HEK293 (cell line): Measurements from ENCODE around the gene PDGFB.

ENCODE experiments used
- MEIS1 ChIP-seq: sonication (generic); formaldehyde crosslinking; IDR thresholded peaks from 2 replicates; pipeline ENCODE4 v1.8.1; 2022; ENCODE audit warnings: missing genetic modification reagents, mild to moderate bottlenecking, borderline replicate concordance
- OSR2 ChIP-seq: fragments of 450-650 bp; formaldehyde crosslinking; IDR thresholded peaks from 2 replicates; pipeline ENCODE4 v1.5.1; 2016; ENCODE audit warnings: missing biosample characterization, missing genetic modification characterization
- PRDM10 ChIP-seq: fragments of 450-650 bp; formaldehyde crosslinking; IDR thresholded peaks from 2 replicates; pipeline ENCODE4 v1.5.1; 2016; ENCODE audit warnings: missing biosample characterization, missing genetic modification characterization
- RBAK ChIP-seq: fragments of 450-650 bp; formaldehyde crosslinking; IDR thresholded peaks from 2 replicates; pipeline ENCODE4 v1.5.1; 2016; ENCODE audit warnings: missing biosample characterization, missing genetic modification characterization
- SP7 ChIP-seq: fragments of 450-650 bp; formaldehyde crosslinking; IDR thresholded peaks from 2 replicates; pipeline ENCODE4 v1.5.1; 2016; ENCODE audit warnings: missing biosample characterization, missing genetic modification characterization
- WT1 ChIP-seq: fragments of 450-650 bp; formaldehyde crosslinking; IDR thresholded peaks from 2 replicates; pipeline ENCODE4 v1.5.1; 2016; ENCODE audit warnings: missing biosample characterization, missing genetic modification characterization
- YY2 ChIP-seq: fragments of 450-650 bp; formaldehyde crosslinking; IDR thresholded peaks from 2 replicates; pipeline ENCODE4 v1.5.1; 2016; ENCODE audit warnings: missing biosample characterization, missing genetic modification characterization
- ZBTB21 ChIP-seq: fragments of 450-650 bp; formaldehyde crosslinking; IDR thresholded peaks from 2 replicates; pipeline ENCODE4 v1.5.1; 2017; ENCODE audit warnings: missing biosample characterization, missing genetic modification characterization
- ZBTB26 ChIP-seq: fragments of 450-650 bp; formaldehyde crosslinking; optimal IDR thresholded peaks from 2 replicates; pipeline ENCODE3; 2016; ENCODE audit warnings: missing biosample characterization, mild to moderate bottlenecking, missing genetic modification characterization
- ZNF140 ChIP-seq: fragments of 450-650 bp; formaldehyde crosslinking; IDR thresholded peaks from 2 replicates; pipeline ENCODE4 v1.5.1; 2016; ENCODE audit warnings: missing biosample characterization, missing genetic modification characterization
- ZNF148 ChIP-seq: fragments of 450-650 bp; formaldehyde crosslinking; IDR thresholded peaks from 2 replicates; pipeline ENCODE4 v1.5.0; 2017; ENCODE audit warnings: missing biosample characterization, missing genetic modification characterization, borderline replicate concordance
- ZNF18 ChIP-seq: fragments of 450-650 bp; formaldehyde crosslinking; IDR thresholded peaks from 2 replicates; pipeline ENCODE4 v1.5.1; 2016; ENCODE audit warnings: missing biosample characterization, missing genetic modification characterization
- ZNF23 ChIP-seq: fragments of 450-650 bp; formaldehyde crosslinking; IDR thresholded peaks from 2 replicates; pipeline ENCODE4 v1.5.1; 2016; ENCODE audit warnings: missing biosample characterization, missing genetic modification characterization, borderline replicate concordance
- ZNF280C ChIP-seq: fragments of 450-650 bp; formaldehyde crosslinking; IDR thresholded peaks from 2 replicates; pipeline ENCODE4 v1.5.1; 2016; ENCODE audit warnings: missing biosample characterization, missing genetic modification characterization
- ZNF280D ChIP-seq: fragments of 450-650 bp; formaldehyde crosslinking; IDR thresholded peaks from 2 replicates; pipeline ENCODE4 v1.5.1; 2016; ENCODE audit warnings: missing biosample characterization, missing genetic modification characterization
- ZNF292 ChIP-seq: fragments of 450-650 bp; formaldehyde crosslinking; IDR thresholded peaks from 2 replicates; pipeline ENCODE4 v1.5.1; 2016; ENCODE audit warnings: low read depth, missing biosample characterization, missing genetic modification characterization, borderline replicate concordance
- ZNF366 ChIP-seq: fragments of 450-650 bp; formaldehyde crosslinking; conservative IDR thresholded peaks from 2 replicates; pipeline ENCODE4 v1.5.1; 2016; ENCODE audit warnings: missing biosample characterization, missing genetic modification characterization
- ZNF843 ChIP-seq: fragments of 450-650 bp; formaldehyde crosslinking; IDR thresholded peaks from 2 replicates; pipeline ENCODE4 v1.5.1; 2016; ENCODE audit warnings: missing biosample characterization, missing genetic modification characterization
- ZXDB ChIP-seq: fragments of 450-650 bp; formaldehyde crosslinking; IDR thresholded peaks from 2 replicates; pipeline ENCODE4 v1.5.1; 2016; ENCODE audit warnings: missing biosample characterization, missing genetic modification characterization

The PDGFB gene

GRCh38 chr22:39252461-39253434, 8.0 kb upstream of the PDGFB start (continued):
- TF ChIP-seq RBAK (tag by site-specific recombination) (no peak), PRDM10 (tag by site-specific recombination) (peak; percentile 14; the same call in 1 of the 2 replicates), ZBTB21 (tag by site-specific recombination) (no peak), MEIS1 (CRISPR knock-in tag) (no peak), WT1 (no peak), ZNF280C (tag by site-specific recombination) (no peak), ZNF292 (tag by site-specific recombination) (no peak), ZNF843 (tag by site-specific recombination) (no peak), ZNF366 (tag by site-specific recombination) (peak; percentile 62; the same call in 1 of the 2 replicates), OSR2 (no peak), ZXDB (tag by site-specific recombination) (no peak), ZNF280D (no peak), ZNF140 (no peak), YY2 (no peak), SP7 (no peak), ZBTB26 (tag by site-specific recombination) (peak; percentile 13), ZNF148 (tag by site-specific recombination) (no peak), ZNF23 (no peak), ZNF18 (tag by site-specific recombination) (peak; percentile 67; the same call in 1 of the 2 replicates)
